Measurements from ENCODE around the gene FERMT1. TPM values are rescaled to one million over a fixed set of nuclear protein-coding genes. Genes with fewer than 3 reads are reported as not detected.

Gene FERMT1
- polyA plus RNA-seq, 1 donor (not counting 4 experiments of a cell fraction or from before 2014, with no cell fraction given): 134 TPM

- Histone ChIP-seq H3K27ac (ENCODE audit: control insufficient read depth, insufficient read depth, low read length) (no peak overlapping the region), H3K27me3 (ENCODE audit: control insufficient read depth, extremely low read depth, insufficient read depth, low read length) (peaks cover 4% of the 10 kb centered on the region), H3K9ac (ENCODE audit: control insufficient read depth, extremely low read depth, insufficient read depth, low read length) (no peak overlapping the region), H3K4me1 (ENCODE audit: control insufficient read depth, extremely low read depth, insufficient read depth, low read length) (no peaks in the 10 kb centered on the region), H3K4me2 (ENCODE audit: control insufficient read depth, extremely low read depth, insufficient read depth, low read depth, low read length) (no peak overlapping the region), H3K79me2 (ENCODE audit: control insufficient read depth, insufficient read depth, low read length) (no peaks in the 10 kb centered on the region), H2AFZ (ENCODE audit: control insufficient read depth, low read length) (no peak overlapping the region), H3K36me3 (ENCODE audit: control insufficient read depth in 2 of 2, extremely low read depth in 1 of 2, insufficient read depth in 2 of 2, low read length in 2 of 2) (no peaks in the 10 kb centered on the region), H3K9me1 (ENCODE audit: control insufficient read depth, extremely low read depth, insufficient read depth, low read length) (no peaks in the 10 kb centered on the region), H3K4me3 (ENCODE audit: control insufficient read depth in 2 of 3, extremely low read depth in 1 of 3, insufficient read depth in 2 of 3, low read depth in 1 of 3, low read length in 3 of 3) (no peak overlapping the region), H3K9me3 (ENCODE audit: control insufficient read depth, low read depth, low read length) (no peaks in the 10 kb centered on the region), H4K20me1 (ENCODE audit: control insufficient read depth, extremely low read depth, insufficient read depth, low read length) (no peaks in the 10 kb centered on the region)
- no peak for TF ChIP-seq CTCF (optimal IDR thresholded peaks at IDR 0.05 in 1 of 3, IDR thresholded peaks at IDR 0.05 in 1 of 3, conservative IDR thresholded peaks at IDR 0.05 in 1 of 3; ENCODE audit: extremely low read depth in 1 of 3, insufficient read depth in 2 of 3, low read length in 3 of 3)
- TF ChIP-seq EZH2 (IDR thresholded peaks at IDR 0.05; ENCODE audit: low read length): no peak
- dilution Hi-C loops (cut with MboI; ENCODE audit: extremely low pct_ligation_motif_present, low sequenced_read_pairs): no loop called here
- FAIRE-seq (no peak), DNase-seq (ENCODE audit: low read depth, low spot score) (no peak)
Observed at GRCh38 chr20:6060213-6060612, 62.6 kb downstream of the FERMT1 start.

- Histone ChIP-seq H3K79me2 (ENCODE audit: control insufficient read depth, insufficient read depth, low read length) (no peaks in the 10 kb centered on the region), H2AFZ (ENCODE audit: control insufficient read depth, low read length) (no peak overlapping the region), H3K9ac (ENCODE audit: control insufficient read depth, extremely low read depth, insufficient read depth, low read length) (no peak overlapping the region), H3K4me2 (ENCODE audit: control insufficient read depth, extremely low read depth, insufficient read depth, low read depth, low read length) (no peak overlapping the region), H3K4me1 (ENCODE audit: control insufficient read depth, extremely low read depth, insufficient read depth, low read length) (peaks cover 8% of the 10 kb centered on the region), H3K4me3 (ENCODE audit: control insufficient read depth in 2 of 3, extremely low read depth in 1 of 3, insufficient read depth in 2 of 3, low read depth in 1 of 3, low read length in 3 of 3) (no peak overlapping the region), H3K27me3 (ENCODE audit: control insufficient read depth, extremely low read depth, insufficient read depth, low read length) (peaks cover 4% of the 10 kb centered on the region), H3K27ac (ENCODE audit: control insufficient read depth, insufficient read depth, low read length) (no peak overlapping the region), H3K36me3 (ENCODE audit: control insufficient read depth in 2 of 2, extremely low read depth in 1 of 2, insufficient read depth in 2 of 2, low read length in 2 of 2) (no peaks in the 10 kb centered on the region), H3K9me3 (ENCODE audit: control insufficient read depth, low read depth, low read length) (no peaks in the 10 kb centered on the region), H4K20me1 (ENCODE audit: control insufficient read depth, extremely low read depth, insufficient read depth, low read length) (no peaks in the 10 kb centered on the region), H3K9me1 (ENCODE audit: control insufficient read depth, extremely low read depth, insufficient read depth, low read length) (no peaks in the 10 kb centered on the region)
- TF ChIP-seq CTCF (optimal IDR thresholded peaks at IDR 0.05 in 1 of 3, IDR thresholded peaks at IDR 0.05 in 1 of 3, conservative IDR thresholded peaks at IDR 0.05 in 1 of 3; ENCODE audit: extremely low read depth in 1 of 3, insufficient read depth in 2 of 3, low read length in 3 of 3) (no peak), EZH2 (IDR thresholded peaks at IDR 0.05; ENCODE audit: low read length) (no peak)
- dilution Hi-C loops (cut with MboI; ENCODE audit: extremely low pct_ligation_motif_present, low sequenced_read_pairs): no loop called here
- DNase-seq (ENCODE audit: low read depth, low spot score) (no peak), FAIRE-seq (no peak)
Observed at GRCh38 chr20:6058684-6059295, 64.0 kb downstream of the FERMT1 start.

Data from keratinocyte (primary cell).